NCI-H2107 treated with DMSO at 0.1 percent for 48 hours (cell line): ENCODE results near the gene MED10.

Experiments
- DNase-seq: peaks from one replicate; lab custom pipeline; 2025; ENCODE audit not compliant: unreplicated experiment; lab: John Stamatoyannopoulos, UW

The MED10 gene, protein sequence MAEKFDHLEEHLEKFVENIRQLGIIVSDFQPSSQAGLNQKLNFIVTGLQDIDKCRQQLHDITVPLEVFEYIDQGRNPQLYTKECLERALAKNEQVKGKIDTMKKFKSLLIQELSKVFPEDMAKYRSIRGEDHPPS

DNA sequence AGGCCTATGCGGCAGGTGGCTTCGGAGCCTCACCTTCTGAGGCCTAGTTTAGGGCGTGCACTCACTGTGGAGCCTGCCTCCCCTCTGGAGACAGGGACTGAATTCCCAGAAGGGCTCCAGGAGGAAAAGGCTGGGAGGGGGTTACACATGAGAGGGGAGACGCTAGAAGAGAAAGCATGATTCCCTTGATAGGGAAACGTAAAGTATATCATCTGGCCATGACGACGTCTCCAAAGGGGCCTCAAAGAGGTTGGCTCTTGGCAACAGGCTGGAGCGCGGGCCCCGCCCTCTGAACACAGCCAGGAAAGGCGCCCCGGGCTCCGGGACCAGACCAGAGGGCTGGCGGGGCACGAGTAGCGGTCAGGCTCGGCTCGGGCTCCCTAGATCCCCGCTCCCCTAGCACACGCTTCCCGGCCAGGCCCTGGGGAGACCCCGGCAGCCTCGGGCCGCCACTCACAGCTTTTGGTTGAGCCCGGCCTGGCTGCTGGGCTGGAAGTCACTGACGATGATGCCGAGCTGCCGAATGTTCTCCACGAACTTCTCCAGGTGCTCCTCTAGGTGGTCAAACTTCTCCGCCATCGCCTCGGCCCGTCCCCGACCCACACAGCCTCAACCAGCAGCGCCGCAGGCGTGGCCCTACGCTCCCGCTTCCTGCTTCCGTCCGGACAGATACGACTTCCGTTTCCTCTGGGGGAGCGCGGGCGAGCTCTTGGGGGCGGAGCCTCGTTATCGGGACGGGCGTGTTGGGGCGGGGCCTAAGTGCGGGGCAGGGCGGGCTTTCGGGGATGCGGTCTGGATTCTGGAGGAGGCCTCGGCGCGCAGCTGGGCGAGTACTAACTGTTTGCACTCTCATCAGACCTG, at the start of gene MED10:
TSS of gene MED10 (minus strand) at position 643 of the 861 bp plus-strand sequence. CDS start at position 579, 64 bp downstream.
- DNase-seq: peak; percentile 89

DNA sequence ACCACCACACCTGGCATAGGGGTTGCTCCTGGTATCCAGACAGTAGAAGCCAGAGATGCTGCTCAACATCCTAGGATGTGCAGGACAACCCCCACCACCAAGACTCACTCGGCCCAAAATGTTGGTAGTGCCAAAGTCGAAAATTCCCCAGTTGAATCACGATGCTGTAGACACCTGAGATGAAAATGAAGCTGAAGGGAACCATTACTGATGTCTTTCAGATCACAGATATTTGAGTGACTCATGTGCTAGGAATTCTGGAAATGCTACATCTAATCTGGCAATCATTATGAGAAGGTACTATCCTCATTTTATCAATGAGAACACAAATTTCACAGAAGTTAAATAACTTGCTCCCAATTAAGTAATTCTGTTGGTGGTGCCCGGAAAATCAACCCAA, 49.3 kb upstream of the MED10 start:
- DNase-seq: no peak

DNA sequence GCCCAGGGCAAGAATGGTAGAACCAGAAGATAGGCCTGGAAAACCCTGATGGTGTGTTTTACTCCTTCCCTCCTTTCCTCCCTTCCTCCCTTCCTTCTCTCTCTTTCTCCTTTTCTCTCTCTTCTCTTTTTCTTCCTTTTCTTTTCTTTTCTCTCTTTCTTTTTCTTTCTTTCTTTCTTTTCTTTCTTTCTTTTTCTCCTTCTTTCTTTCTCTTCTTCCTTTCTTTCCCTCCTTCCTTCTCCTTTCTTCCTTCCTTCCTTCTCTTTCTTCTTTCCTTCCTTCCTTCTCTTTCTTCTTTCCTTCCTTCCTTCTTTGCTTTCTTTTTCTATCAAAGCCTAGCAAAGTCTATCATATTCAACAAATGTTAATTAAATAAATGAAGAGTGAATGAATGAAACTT, 46.4 kb upstream of the MED10 start:
- no peak for DNase-seq

DNA sequence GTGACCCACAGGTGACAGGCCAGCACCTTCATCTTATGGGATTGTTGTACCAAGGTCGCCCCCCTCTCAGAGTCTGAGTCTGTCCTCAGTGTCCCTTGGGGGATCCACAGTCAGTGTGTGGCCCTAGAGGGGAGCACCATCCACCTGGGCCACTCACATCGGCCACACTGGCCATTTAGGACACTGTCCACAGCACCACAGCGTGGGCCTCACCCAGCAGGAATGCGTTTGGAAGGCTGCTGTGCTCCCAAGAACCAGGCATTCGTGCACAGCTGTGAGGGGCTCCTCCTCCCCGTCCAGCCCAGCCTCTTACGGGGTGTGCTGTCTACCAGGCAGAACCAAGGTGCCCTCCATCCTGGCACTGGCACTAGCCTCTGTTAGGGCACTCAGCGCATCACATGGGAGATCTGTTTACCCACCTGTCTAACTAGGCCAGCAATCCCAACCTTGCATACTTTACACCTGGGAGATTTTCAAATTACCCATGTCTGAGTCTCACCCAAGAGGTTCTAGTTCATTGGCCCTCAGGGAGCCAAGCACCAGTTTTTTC, 45.8 kb upstream of the MED10 start:
- DNase-seq: peak; percentile 74

DNA sequence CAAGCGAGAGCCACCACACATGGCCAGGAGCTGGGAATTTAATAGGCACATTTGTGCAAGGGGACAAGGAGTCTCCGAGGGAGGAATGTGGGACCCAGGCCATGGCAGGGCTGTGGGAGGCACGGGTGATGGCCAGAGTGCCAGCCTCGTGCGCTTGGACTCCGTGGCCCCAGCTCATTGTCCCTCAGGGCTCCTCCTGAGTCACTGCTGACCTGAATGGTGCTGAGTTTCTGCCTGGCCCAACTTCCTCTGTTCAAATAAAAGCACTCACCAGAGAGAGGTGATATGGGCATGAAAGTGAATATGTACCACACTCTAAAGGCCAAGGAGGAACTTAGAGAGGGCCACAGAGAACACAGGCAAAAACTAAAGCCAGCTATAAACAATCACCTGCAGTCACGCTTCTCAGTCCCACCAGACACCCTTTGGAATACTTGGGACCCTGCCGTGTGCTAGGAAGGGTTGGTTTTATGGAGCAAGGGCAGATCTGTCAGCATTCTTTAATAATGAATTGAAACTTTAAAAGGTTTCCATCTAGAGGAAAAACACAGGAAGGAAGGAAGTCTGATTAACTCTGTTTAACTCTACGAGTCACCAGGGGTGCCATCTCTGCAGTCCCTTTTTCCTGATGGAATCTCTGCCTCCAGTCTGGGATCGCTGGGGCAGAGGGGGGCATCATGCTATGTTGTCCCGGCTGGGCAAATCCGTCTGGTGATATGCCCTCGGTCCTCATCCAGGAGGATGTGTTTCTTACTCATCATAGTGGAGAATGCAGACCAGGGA, 45.2 kb upstream of the MED10 start:
- no peak for DNase-seq

DNA sequence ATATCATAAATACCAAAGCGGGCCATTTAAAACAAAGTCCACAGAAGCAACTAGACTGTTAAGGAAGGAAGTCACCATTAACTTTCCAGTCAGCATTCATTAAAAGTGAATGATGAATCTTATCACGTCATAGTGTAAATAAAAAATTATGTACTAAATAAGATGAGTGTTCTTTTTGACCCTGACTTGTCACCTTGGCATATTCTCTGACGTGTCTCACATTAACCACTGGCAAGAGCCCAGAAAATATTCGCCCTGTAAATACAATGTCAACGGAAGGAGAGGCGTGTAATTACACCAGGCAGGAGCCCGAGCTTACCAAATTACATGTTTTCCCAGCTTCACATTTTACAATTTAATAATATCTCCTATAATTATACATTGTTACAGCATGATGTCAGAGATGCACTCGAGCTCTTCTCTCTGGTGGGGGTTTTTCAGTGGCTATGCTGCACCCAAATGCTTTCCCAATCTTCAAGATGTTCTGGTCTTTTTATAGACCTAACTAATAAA, 41.0 kb upstream of the MED10 start:
- peak; percentile 84 for DNase-seq

DNA sequence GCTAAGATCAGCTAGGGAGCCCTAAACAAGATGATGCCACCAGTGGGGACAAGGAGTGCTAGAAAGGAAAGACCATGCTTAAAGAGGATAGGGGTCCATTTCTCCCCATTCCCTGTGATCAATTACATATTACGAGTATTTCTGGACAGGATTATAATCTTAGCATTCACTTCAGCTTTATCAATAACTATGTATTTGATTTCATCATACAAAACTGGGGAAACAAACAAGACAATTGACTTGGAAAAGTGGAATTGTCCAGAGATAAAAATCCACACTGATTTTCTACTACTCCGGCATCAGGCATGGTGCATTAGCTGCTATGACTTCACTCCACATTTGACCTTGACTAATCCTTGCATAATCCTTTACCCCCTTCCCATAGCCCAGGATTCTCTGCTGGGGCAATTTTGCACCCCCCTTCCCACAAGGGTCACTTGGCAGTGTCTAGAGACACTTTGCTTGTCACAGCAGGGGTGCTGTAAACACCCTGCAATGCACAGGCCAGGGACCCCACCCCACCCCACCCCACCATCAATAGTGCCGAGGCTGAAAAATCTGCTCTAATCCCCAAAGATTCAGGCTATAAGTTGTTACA, 40.4 kb upstream of the MED10 start:
- DNase-seq: no peak

DNA sequence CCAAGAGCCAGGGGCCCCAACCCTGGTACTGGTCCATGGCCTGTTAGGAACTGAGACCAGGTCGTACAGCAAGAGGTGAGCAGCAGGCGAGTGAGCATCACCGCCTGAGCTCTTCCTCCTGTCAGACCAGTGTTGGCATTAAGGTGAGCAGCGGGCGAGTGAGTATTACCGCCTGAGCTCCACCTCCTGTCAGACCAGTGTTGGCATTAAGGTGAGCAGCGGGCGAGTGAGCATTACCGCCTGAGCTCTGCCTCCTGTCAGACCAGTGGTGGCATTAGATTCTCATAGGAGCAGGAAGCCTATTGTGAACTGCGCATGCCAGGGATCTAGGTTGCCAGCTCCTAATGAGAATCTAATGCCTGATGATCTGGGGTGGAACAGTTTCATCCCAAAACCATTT, 39.3 kb upstream of the MED10 start:
- no peak for DNase-seq

DNA sequence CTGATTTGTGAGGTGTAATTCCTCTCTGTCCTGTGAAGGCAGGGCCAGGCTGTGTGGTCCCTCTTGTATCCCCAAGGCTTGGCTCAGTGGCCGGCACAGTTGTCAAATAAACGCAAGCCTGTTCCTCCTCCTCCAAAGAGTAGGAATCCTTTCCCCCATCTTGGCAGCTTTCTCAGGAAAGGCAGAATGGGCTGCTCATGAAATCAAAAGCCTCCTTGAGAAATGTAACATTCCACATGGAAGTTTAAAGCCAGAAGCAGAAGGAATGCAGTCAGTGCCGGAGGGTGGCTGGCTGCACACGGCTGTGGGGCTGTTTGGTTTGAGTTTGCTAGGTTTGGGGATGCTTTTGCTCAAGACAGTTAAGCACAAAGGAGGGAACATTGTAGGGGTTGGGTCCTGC, 34.5 kb upstream of the MED10 start:
- no peak for DNase-seq

DNA sequence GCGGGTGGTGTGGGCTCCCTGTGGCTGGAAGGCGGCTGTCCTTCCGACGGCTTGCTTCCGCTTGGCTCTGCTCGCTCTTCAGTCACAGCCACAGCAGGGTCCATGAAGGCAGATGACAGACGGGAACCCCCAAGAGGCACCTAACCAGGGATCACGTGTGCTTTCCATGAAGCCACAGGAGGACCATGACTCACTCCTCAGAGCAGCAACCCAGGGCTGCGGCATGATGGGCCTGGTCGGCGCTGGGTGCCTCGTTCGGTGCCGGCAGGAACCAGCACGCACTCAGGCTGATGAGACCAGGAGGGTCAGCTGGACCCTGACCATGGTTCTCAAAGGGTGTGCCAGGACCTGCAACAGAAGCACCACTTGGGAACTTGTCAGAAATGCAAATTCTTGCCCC, 32.8 kb upstream of the MED10 start:
- no peak for DNase-seq

DNA sequence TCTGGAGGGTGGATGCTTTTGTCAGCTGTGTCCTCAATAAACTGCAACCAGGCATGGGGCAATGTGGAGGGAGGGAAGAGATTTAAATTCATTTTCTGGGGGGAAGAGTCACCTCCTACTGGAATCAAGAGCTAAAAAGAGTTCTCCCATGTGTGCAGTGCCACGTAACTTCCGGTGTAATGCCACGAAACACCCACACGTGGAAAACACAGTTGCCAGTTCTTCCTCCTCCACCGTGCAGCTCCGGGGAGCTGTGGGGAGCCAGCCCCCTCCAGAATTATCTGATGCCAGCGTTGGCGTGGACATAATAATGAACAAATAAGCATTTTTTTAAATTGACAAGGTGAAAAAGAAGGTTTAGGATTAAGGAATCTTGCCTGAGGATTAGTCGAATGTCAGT, 32.1 kb upstream of the MED10 start:
- DNase-seq: no peak

DNA sequence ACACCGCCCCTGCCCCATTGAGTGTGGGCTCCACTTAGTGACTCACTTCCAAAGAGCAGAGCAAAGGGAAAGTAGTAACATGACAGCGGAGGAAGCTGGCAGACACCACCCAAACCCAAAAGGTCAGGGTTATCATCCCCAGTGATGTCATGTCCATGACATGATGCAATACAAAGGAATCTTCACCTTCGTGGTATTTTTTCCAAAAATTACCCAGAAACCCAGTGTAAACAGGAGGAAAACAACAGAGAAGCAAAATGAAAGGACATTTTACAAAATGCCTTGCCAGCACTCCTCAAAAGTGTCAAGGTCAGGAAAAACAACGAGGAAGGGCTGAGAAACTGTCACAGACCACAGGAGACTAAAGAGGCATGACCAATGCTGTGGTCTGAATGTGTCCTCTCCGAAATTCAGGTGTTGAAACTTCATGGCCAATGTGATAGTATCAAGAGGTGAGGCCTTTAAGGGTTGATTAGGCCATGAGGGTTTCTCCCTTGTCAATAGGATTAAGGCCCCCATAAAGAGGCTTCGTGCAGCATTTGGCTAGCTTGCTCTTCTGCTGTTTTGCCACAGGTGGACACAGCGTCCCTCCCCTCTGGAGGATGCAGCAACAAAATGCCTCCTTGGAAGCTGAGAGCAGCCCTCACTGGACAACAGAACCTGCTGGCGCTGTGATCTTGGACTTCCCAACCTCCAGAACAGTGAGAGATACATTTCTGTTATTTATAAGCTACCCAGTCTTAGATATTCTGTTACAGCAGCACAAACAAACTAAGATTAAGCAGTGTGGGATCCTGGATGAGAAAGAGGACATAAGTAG, 30.5 kb upstream of the MED10 start:
- DNase-seq: no peak

DNA sequence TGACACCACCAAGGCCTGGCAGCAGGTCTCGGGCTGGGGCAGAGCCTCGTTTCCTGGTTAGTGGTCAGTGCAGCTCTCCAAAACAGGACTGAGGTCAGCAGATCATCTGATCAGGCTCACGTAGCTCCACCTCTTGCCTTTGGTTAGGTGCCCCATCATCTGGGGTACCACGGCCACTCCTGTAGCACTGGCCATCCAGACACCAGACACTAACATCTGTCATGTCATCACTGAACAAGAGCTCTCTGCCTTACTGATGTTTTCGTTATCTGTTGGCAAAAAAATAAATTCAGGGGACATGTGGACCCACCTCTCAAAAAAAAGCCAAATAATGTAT, 29.9 kb upstream of the MED10 start:
- no peak for DNase-seq

DNA sequence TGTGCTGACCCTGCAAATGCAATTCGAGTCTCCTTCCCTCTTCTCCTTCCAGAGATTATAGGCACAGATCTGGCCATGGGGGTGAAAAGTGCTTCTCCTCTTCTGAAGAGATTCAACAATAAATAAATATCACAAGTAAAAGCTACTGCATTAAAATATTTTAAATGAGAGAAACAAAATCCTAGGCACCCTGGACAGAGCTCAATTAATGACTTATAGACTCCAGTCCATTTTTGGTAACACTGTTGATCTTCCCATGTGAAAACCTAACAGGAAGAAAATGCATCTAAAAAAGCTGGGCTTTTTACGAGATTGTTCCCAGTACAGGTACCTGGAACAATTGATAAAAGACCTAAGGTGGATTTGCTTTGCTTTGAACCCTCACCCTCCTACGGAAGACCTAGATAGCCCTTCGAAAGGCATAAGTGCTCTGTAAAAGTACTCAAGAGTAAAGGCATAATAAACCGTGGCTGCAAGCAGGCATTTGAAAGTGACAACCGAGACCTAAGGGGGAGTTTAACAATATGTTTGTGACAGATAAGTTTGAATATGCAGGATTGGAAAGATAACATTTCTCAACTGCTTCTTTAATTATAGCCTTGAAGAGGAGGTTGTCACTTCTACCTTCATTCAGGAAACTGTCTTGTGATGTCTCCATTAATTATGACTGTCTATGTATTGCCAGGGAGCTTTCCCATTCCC, 29.4 kb upstream of the MED10 start:
- DNase-seq: no peak

DNA sequence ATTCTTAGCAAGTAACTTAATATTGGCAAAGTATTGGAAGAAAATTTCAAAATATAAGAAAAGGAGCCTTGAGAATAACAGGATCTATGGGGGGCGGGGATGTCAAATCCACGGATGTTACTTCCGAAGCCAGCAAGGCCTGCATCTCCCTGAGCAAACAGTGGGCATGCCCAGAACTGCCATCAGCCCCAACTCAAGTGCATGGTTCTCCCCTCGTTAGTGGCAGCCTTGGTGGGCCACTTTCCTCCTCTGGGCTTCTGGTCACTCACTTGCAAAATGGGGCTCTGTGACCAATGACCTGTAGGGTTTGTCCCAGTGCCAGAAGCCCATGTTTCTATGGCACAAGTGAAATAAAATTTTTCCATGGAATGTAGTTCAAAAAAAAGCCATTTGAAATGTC, 27.2 kb upstream of the MED10 start:
- DNase-seq: no peak

DNA sequence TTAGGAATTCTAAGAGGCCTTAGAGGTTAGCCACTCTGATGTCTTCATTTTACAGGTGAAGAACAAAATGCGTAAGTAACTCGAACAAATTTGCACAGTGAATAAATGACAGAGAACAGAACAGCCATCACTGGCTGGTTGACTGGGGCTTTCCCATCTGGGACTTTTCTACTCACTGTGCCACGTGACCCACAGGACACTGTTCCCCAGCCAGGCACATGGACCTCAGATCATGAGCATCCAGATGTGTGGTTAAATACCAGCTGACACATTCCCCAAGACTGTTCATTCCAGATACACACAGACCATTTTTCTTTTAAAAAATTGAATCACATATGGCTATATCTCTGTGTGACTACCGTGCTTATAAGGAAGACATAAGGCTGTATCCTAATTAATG, 25.8 kb upstream of the MED10 start:
- DNase-seq: no peak

DNA sequence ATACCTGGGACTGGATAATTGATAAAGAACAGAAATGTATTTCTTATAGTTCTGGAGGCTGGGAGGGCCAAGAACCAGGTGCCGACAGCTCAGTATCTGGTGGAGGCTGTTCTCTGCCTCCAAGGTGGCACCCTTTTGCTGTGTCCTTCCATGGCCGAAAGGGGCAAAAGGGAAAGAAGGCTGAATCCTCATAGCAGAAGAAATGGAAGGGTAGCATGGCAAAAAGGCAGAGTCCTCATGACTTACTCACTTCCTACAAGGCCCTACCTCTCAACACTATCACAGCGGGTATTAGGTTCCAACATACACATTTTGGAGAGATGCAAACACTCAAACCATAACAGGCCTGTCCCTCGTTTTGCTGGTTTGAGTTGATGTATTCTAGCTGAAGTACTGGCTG, 25.1 kb upstream of the MED10 start:
- DNase-seq: no peak

DNA sequence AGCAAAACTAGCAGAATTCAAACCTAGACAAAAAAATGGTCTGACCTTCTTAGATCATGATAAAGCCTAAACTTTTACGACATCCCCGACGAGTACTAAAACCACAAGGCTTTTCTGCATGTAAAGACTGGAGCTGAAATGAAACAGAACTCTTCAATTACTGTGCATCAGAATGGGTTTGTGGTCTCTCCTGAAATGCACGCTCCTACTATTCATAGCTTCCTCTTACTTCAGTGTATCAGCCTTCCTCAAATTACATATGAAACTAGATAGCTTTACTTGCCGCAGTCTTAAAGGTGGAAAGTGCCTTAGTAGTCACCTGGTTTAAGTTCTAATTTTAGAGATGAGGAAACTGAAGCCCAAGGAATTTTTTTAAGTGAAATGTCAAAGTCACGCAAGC, 24.6 kb upstream of the MED10 start:
- DNase-seq: peak; percentile 77

DNA sequence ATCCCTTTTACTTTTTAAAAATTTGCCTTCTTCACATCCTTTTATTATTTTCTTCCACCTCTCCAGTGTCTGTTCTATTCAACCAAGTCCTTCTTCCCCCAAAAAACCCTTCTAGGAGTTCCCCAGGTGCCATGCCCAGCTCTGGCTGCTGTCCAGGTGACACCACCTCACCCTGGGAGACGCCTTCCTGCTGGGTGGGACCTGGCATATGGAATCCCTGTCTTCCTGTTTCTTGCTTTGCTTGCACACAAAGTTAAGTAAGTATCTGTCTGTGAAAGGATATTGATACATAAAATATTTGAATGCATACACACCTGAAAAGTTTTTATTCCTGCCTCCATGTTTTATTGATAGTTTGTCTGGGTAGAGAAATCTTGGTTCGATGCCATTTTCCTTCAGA, 23.1 kb upstream of the MED10 start:
- DNase-seq: no peak
